Measurements from ENCODE around the gene GAB2. TPM values are rescaled to one million over a fixed set of nuclear protein-coding genes. Genes with fewer than 3 reads are reported as not detected.

The GAB2 gene
- total RNA-seq, 1 donor, result 8.2 TPM

GRCh38 chr11:78212586-78213371, 204.8 kb downstream of the GAB2 start:
- peak; percentile 14 for DNase-seq (ENCODE audit: low read depth)
- no peak for TF ChIP-seq CTCF (IDR thresholded peaks at IDR 0.05; ENCODE audit: insufficient read depth, low read depth, low read length)
- no peak overlapping the region for H3K4me3 ChIP-seq (ENCODE audit: low read depth, low read length)

GRCh38 chr11:78211565-78211964, 206.1 kb downstream of the GAB2 start:
- H3K4me3 ChIP-seq (ENCODE audit: low read depth, low read length), result no peak overlapping the region
- DNase-seq (ENCODE audit: low read depth), result no peak
- no peak for TF ChIP-seq CTCF (IDR thresholded peaks at IDR 0.05; ENCODE audit: insufficient read depth, low read depth, low read length)

- no peak for TF ChIP-seq CTCF (IDR thresholded peaks at IDR 0.05; ENCODE audit: insufficient read depth, low read depth, low read length)
- DNase-seq (ENCODE audit: low read depth), result no peak
- no peak overlapping the region for H3K4me3 ChIP-seq (ENCODE audit: low read depth, low read length)
Measured at GRCh38 chr11:78210000-78210608, 207.5 kb downstream of the GAB2 start.

- no peak overlapping the region for H3K4me3 ChIP-seq (ENCODE audit: low read depth, low read length)
- no peak for TF ChIP-seq CTCF (IDR thresholded peaks at IDR 0.05; ENCODE audit: insufficient read depth, low read depth, low read length)
- DNase-seq (ENCODE audit: low read depth), result no peak
Measured at GRCh38 chr11:78209478-78209877, 208.1 kb downstream of the GAB2 start.

GRCh38 chr11:78208257-78209165, 209.1 kb downstream of the GAB2 start:
- no peak overlapping the region for H3K4me3 ChIP-seq (ENCODE audit: low read depth, low read length)
- TF ChIP-seq CTCF (IDR thresholded peaks at IDR 0.05; ENCODE audit: insufficient read depth, low read depth, low read length), result no peak
- DNase-seq (ENCODE audit: low read depth), result peak; percentile 6

- no peak overlapping the region for H3K4me3 ChIP-seq (ENCODE audit: low read depth, low read length)
- no peak for DNase-seq (ENCODE audit: low read depth)
- no peak for TF ChIP-seq CTCF (IDR thresholded peaks at IDR 0.05; ENCODE audit: insufficient read depth, low read depth, low read length)
Measured at GRCh38 chr11:78207532-78208256, 209.9 kb downstream of the GAB2 start.

Data from fibroblast of villous mesenchyme (primary cell).